CD4-positive, alpha-beta T cell treated with Interleukin-4 for 1 hour (primary cell): Measurements from ENCODE around the gene MNS1.
"Not testable (repeated sequence)": the region's sequence is repeated elsewhere in the genome, so short reads cannot be mapped to it uniquely, and the experiment has no call there.

Experiments used
- DNase-seq, 2 donors: peaks; one replicate each; pipeline ENCODE4 v3.0.0-alpha.2; 2020 to 2022

Gene MNS1

GRCh38 chr15:56445746-56446145 is 19.2 kb downstream of the MNS1 start:
- no peak for DNase-seq

GRCh38 chr15:56442354-56442753 is 22.6 kb downstream of the MNS1 start:
- no peak for DNase-seq

DNA sequence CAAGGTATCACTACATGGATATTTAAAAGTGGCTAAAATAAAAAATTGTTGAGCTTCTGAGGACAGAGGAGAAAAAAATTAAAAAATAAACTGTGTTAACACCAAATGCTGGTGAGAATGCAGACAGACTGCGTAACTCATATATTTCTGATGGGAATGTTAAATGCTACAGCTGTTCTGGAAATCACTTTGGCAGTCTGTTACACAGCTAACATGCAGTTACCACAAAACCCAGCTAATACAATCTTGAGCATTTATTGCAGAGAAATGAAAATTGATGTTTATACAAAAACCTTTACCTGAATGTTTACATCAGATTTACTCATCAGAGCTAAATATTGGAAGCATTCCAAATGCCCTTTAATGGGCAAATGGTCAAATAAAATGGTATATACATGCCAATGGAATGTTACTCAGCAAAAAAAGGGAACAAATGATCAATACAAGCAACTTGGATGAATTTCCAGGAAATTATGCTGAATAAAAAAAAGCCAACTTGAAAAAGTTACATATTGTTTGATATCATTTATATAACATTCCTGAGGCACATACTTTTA is 24.6 kb downstream of the MNS1 start:
- no peak for DNase-seq

- DNase-seq: no peak
Observed at GRCh38 chr15:56432304-56432703, 32.6 kb downstream of the MNS1 start.

DNA sequence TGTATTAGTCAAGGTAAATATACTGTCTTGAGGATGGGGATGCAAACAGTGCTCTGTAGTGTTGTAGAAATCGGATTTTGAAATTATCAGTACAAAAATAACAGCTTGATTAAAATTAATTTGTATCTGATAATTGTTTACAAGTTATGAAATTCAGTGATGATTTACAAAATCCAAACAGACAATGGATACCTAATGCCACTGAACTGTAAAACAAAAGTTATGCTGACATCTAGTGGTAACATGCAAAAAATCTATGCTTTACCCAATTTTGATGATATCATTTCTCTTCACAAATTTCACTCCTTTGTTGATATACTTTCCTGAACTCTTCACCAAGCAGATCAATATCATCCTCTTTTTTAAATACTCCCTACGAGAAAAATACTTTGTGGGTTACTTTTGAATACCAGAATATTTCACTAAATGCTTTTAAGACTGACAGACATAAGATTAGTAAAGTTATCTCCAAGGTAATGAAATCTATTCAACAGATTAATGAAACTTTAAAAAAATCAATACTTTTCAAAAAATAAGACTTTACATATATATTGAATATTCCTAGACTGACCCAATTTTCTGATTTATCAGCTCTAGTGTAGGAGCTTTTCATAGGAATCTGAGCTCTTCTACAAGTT is 36.0 kb downstream of the MNS1 start:
- peak in 1 of 2 donors; percentile 14 for DNase-seq

- no peak for DNase-seq
Observed at GRCh38 chr15:56425976-56426375, 39.0 kb downstream of the MNS1 start.

GRCh38 chr15:56425276-56425675 is 39.7 kb downstream of the MNS1 start:
- no peak for DNase-seq

GRCh38 chr15:56413114-56413733 is 51.7 kb downstream of the MNS1 start:
- DNase-seq: not testable (repeated sequence)

DNA sequence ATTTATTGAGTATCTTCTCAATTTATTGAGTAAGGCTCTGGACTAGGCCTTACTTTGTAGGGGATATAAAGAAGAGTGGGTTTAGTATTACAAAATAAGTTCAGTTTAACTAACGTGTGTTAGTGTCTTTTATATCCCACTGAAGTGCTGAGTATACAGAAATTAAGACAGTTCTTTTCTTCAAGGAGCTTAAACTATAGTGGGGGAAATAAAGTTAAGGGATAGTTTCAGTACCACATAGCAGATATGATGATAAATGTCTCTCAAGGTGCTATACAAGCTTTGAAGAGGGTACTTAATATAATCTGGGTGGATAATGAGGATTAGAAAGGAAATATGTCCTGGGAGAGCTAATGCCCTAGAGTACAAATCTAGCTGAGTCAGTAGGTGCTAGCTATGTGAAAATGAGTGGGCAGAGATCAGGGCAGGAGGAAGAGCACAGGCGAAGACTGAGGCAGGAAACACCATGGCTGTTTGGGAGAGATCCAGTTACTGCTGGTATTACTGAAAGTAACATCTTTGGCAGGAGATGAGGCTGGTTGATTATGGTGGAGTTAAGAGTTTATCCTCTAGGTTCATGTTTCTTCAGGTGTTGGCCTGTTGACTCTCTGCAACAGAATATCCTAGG is 53.7 kb downstream of the MNS1 start:
- no peak for DNase-seq

- no peak for DNase-seq
Observed at GRCh38 chr15:56410721-56411120, 54.2 kb downstream of the MNS1 start.

- DNase-seq: not testable (repeated sequence)
Observed at GRCh38 chr15:56399209-56399608, 65.7 kb downstream of the MNS1 start.

GRCh38 chr15:56397325-56397724 is 67.6 kb downstream of the MNS1 start:
- DNase-seq: not testable (repeated sequence)

DNA sequence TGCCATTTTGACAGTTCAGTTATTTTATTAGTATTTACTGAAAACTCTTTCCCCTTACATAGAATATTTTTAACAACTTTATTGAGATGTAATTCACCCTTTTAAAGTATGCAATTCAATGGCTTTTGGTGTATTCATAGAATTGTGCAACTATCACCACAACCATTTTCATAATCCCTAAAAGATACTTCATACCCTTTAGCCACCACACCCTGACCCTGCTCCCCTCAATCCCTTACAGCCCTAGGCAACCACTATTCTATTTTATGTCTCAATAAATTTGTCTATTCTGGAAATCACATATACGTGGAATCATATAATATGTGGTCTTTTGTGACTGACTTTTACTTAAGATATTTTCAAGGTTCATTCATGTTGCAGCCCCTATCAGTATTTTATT is 70.0 kb downstream of the MNS1 start:
- DNase-seq: no peak

DNA sequence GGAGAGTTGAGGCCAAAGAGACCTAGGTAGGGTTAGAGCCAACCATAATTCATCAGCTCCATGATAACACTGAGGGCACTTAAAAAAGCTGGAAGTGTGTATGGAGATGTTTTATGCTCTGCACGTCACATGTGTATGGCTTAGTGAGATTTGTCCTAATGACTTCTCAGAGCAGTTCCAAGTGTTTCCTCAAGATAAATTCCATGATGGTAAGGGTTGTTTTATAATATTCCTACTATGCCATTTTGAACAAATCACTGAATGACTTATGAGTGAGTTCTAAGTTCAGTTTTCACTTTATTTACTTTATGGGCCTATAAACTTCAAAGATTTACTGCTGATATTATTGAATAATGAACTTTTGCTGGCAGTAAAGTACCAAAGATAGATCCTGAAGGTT is 71.7 kb downstream of the MNS1 start:
- DNase-seq: no peak

GRCh38 chr15:56390739-56391267 is 74.1 kb downstream of the MNS1 start:
- no peak for DNase-seq

- no peak for DNase-seq
Observed at GRCh38 chr15:56385908-56386307, 79.0 kb downstream of the MNS1 start.

DNA sequence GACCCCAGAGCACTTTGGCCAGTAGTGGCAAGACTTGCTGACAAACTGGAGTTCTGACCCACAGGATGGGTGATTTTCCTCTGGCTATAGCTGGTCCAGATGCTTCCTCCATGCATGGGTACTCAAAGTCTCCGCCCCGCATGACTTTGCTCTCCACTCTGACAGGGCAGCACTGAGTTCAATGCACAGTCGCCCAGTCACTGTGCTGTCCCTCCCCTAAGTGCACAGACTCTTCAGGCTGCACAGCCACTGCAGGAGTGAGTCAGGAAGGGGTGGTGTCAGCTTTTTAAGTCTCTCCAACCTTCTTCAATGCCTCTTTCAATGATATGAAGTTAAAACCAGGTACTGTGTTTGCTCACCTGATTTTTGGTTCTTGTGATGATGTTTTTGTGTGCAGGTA is 81.9 kb downstream of the MNS1 start:
- DNase-seq: no peak
